ENCODE results near the gene ZNF429. TPM values are rescaled to one million over a fixed set of nuclear protein-coding genes. Genes with fewer than 3 reads are reported as not detected.
"Not testable (repeated sequence)": the region's sequence is repeated elsewhere in the genome, so short reads cannot be mapped to it uniquely, and the experiment has no call there.

ZNF429 gene
- total and polyA plus RNA-seq, 2 of the 4 experiments (the other 2 are of a cell fraction), result 4.3 to 6.4 TPM

DNA sequence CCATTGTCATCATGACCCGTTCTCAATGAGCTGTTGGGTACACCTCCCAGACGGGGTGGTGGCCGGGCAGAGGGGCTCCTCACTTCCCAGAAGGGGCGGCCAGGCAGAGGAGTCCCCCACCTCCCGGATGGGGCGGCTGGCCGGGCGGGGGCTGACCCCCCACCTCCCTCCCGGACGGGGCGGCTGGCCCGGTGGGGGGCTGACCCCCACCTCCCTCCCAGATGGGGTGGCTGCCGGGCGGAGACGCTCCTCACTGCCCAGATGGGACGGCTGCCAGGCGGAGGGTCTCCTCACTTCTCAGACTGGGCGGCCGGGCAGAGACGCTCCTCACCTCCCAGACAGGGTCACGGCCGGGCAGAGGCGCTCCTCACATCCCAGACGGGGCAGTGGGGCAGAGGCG, 5.7 kb downstream of the ZNF429 start:
- BruUV-seq (replicated peaks); H2BK120ac ChIP-seq (ENCODE audit: low read depth, low read length); H2AFZ ChIP-seq (replicated peaks; ENCODE audit: low read length, poor library complexity); DNase-seq; H3K56ac ChIP-seq (ENCODE audit: extremely low read depth, insufficient read depth, low read length); H4K5ac ChIP-seq (ENCODE audit: low read depth, low read length); H3K9me1 ChIP-seq (ENCODE audit: insufficient read depth, low read length); H2AK9ac ChIP-seq (replicated peaks; ENCODE audit: low read depth, low read length, poor library complexity); H2BK5ac ChIP-seq (ENCODE audit: low read depth, low read length, poor library complexity, severe bottlenecking); dilution Hi-C loops (cut with HindIII; ENCODE audit: low sequenced_read_pairs, unreplicated experiment); H4K8ac ChIP-seq (ENCODE audit: low read depth in 2 of 2, low read length in 2 of 2); H2BK20ac ChIP-seq (ENCODE audit: low read depth, low read length); intact Hi-C loops (cut with micrococcal nuclease); H3K18ac ChIP-seq (ENCODE audit: low read depth, low read length); H3K23ac ChIP-seq (ENCODE audit: low read depth, low read length); H3K9ac ChIP-seq (ENCODE audit: low read depth, low read length); POLR2A ChIA-PET (ENCODE audit: unreplicated experiment); H3K4me3 ChIP-seq (ENCODE audit: insufficient read depth, low read depth, low read length); H3K27me3 ChIP-seq (ENCODE audit: control insufficient read depth, insufficient read depth, low read length); H3K4me2 ChIP-seq (ENCODE audit: low read depth, low read length); ATAC-seq (ENCODE audit: low read depth); in situ Hi-C loops (cut with MboI; ENCODE audit: low sequenced_read_pairs); H2BK15ac ChIP-seq (ENCODE audit: low read depth, low read length); H3K4me1 ChIP-seq (ENCODE audit: control insufficient read depth, insufficient read depth, low read length); H3K27ac ChIP-seq (ENCODE audit: insufficient read depth, low read length); H4K20me1 ChIP-seq (ENCODE audit: insufficient read depth, low read length); H3K4ac ChIP-seq (ENCODE audit: low read depth, low read length); H3K36me3 ChIP-seq (ENCODE audit: control insufficient read depth, insufficient read depth, low read length); H4K91ac ChIP-seq (ENCODE audit: insufficient read depth, low read depth, low read length); CTCF ChIA-PET; H3K14ac ChIP-seq (replicated peaks; ENCODE audit: low read depth, low read length); H2AK5ac ChIP-seq (ENCODE audit: low read depth, low read length): not testable (repeated sequence)
- 89% methylated on average over 7 of the region's 25 CpGs; no CpG with 5 or more reads in 1 of the 2 experiments for WGBS, 2 experiments (ENCODE audit: extremely low coverage in 2 of 2, insufficient read length in 1 of 2)
- H3K79me1 ChIP-seq (ENCODE audit: low read depth in 1 of 2, low read length in 2 of 2), result peaks cover 7 to 11% of the 10 kb centered on the region in 2 experiments; a peak in 2 of 4 replicates
- H3K9me3 ChIP-seq (ENCODE audit: control insufficient read depth, insufficient read depth, low read length), result peaks cover 10% of the 10 kb centered on the region; the same call in 1 of the 2 replicates

DNA sequence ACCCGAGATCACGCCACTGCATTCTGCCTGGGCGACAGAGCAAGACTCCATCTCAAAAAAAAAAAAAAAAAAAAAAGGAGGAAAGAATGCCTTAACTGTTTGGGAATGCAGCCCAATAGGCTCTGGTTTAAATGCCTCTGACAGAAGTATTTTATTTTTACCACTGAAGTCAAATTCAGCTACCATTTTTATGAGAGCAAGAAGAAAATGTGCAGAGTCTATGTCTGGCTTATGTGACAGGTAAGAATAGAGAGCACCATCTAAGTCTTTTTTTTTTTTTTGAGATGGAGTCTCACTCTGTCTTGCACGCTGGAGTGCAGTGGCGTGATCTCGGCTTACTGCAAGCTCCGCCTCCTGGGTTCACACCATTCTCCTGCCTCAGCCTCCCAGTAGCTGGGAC, 7.2 kb downstream of the ZNF429 start:
- CTCF ChIA-PET, result interaction anchor here (0.7 kb wide), 1 partner anchor 435 kb away, joined by 3 read pairs; no protein-coding TSS in a partner anchor

More for the DNA sequence above, 7.2 kb downstream of the ZNF429 start:
- dilution Hi-C loops (cut with HindIII; ENCODE audit: low sequenced_read_pairs, unreplicated experiment); H2AK9ac ChIP-seq (replicated peaks; ENCODE audit: low read depth, low read length, poor library complexity); H3K18ac ChIP-seq (ENCODE audit: low read depth, low read length); H3K23ac ChIP-seq (ENCODE audit: low read depth, low read length); H2BK15ac ChIP-seq (ENCODE audit: low read depth, low read length); H3K27ac ChIP-seq (ENCODE audit: insufficient read depth, low read length); H3K4ac ChIP-seq (ENCODE audit: low read depth, low read length); H3K4me1 ChIP-seq (ENCODE audit: control insufficient read depth, insufficient read depth, low read length); H4K8ac ChIP-seq (ENCODE audit: low read depth in 2 of 2, low read length in 2 of 2); H4K91ac ChIP-seq (ENCODE audit: insufficient read depth, low read depth, low read length); BruUV-seq (replicated peaks); H3K56ac ChIP-seq (ENCODE audit: extremely low read depth, insufficient read depth, low read length); intact Hi-C loops (cut with micrococcal nuclease); H2BK20ac ChIP-seq (ENCODE audit: low read depth, low read length); H3K79me1 ChIP-seq (ENCODE audit: low read depth in 1 of 2, low read length in 2 of 2); H3K27me3 ChIP-seq (ENCODE audit: control insufficient read depth, insufficient read depth, low read length); H2AFZ ChIP-seq (replicated peaks; ENCODE audit: low read length, poor library complexity); H3K9me1 ChIP-seq (ENCODE audit: insufficient read depth, low read length); H3K9ac ChIP-seq (ENCODE audit: low read depth, low read length); H4K5ac ChIP-seq (ENCODE audit: low read depth, low read length); H3K4me2 ChIP-seq (ENCODE audit: low read depth, low read length); H2BK5ac ChIP-seq (ENCODE audit: low read depth, low read length, poor library complexity, severe bottlenecking); DNase-seq; in situ Hi-C loops (cut with MboI; ENCODE audit: low sequenced_read_pairs); H4K20me1 ChIP-seq (ENCODE audit: insufficient read depth, low read length); H3K14ac ChIP-seq (replicated peaks; ENCODE audit: low read depth, low read length); H3K4me3 ChIP-seq (ENCODE audit: insufficient read depth, low read depth, low read length); H2AK5ac ChIP-seq (ENCODE audit: low read depth, low read length); H3K36me3 ChIP-seq (ENCODE audit: control insufficient read depth, insufficient read depth, low read length); H2BK120ac ChIP-seq (ENCODE audit: low read depth, low read length); ATAC-seq (ENCODE audit: low read depth): not testable (repeated sequence)
- POLR2A ChIA-PET (ENCODE audit: unreplicated experiment), result interaction anchor here (0.6 kb wide), 1 partner anchor 20 kb away, joined by 5 read pairs; no protein-coding TSS in a partner anchor
- H3K9me3 ChIP-seq (ENCODE audit: control insufficient read depth, insufficient read depth, low read length), result peaks cover 10% of the 10 kb centered on the region; the same call in 1 of the 2 replicates
- WGBS, 2 experiments (ENCODE audit: extremely low coverage in 2 of 2, insufficient read length in 1 of 2), result 100% methylated on average over 3 of the region's 7 CpGs; no CpG with 5 or more reads in 1 of the 2 experiments
